Measurements from ENCODE around the gene THBD.

THBD gene

GRCh38 chr20:23069108-23069507, 19.6 kb upstream of the THBD start:
- H2AFZ ChIP-seq: no peak overlapping the region
- no peak overlapping the region for H3K4me3 ChIP-seq (ENCODE audit: low read depth, low read length)
- H3K27me3 ChIP-seq (ENCODE audit: control insufficient read depth, insufficient read depth, low read length): no peaks in the 10 kb centered on the region
- H3K4me2 ChIP-seq (ENCODE audit: low read length): no peak overlapping the region
- H3K79me2 ChIP-seq: no peaks in the 10 kb centered on the region
- no peak overlapping the region for H3K27ac ChIP-seq
- TF ChIP-seq CTCF (IDR thresholded peaks at IDR 0.05): no peak
- H3K9ac ChIP-seq: no peak overlapping the region
- no peaks in the 10 kb centered on the region for H3K9me3 ChIP-seq (ENCODE audit: control insufficient read depth, low read length)
- H3K36me3 ChIP-seq (ENCODE audit: control insufficient read depth, insufficient read depth, low read length): no peaks in the 10 kb centered on the region
- no peaks in the 10 kb centered on the region for H3K4me1 ChIP-seq

- Histone ChIP-seq H3K9me3 (ENCODE audit: control insufficient read depth, low read length) (no peaks in the 10 kb centered on the region), H3K4me3 (ENCODE audit: low read depth, low read length) (no peak overlapping the region), H3K79me2 (no peaks in the 10 kb centered on the region), H3K27me3 (ENCODE audit: control insufficient read depth, insufficient read depth, low read length) (no peaks in the 10 kb centered on the region), H3K36me3 (ENCODE audit: control insufficient read depth, insufficient read depth, low read length) (no peaks in the 10 kb centered on the region), H3K4me2 (ENCODE audit: low read length) (no peak overlapping the region), H3K27ac (no peak overlapping the region), H3K9ac (no peak overlapping the region), H2AFZ (no peak overlapping the region), H3K4me1 (no peaks in the 10 kb centered on the region)
- no peak for TF ChIP-seq CTCF (IDR thresholded peaks at IDR 0.05)
Measured at GRCh38 chr20:23068283-23068682, 18.8 kb upstream of the THBD start.

GRCh38 chr20:23066772-23067171, 17.3 kb upstream of the THBD start:
- no peak overlapping the region for H3K9ac ChIP-seq
- H3K4me1 ChIP-seq: no peaks in the 10 kb centered on the region
- H2AFZ ChIP-seq: no peak overlapping the region

GRCh38 chr20:23065266-23066201, 16.1 kb upstream of the THBD start:
- H3K4me3 ChIP-seq (ENCODE audit: low read depth, low read length): no peak overlapping the region
- no peaks in the 10 kb centered on the region for H3K4me1 ChIP-seq
- no peaks in the 10 kb centered on the region for H3K79me2 ChIP-seq
- no peaks in the 10 kb centered on the region for H3K36me3 ChIP-seq (ENCODE audit: control insufficient read depth, insufficient read depth, low read length)
- H3K27me3 ChIP-seq (ENCODE audit: control insufficient read depth, insufficient read depth, low read length): no peaks in the 10 kb centered on the region
- H2AFZ ChIP-seq: no peak overlapping the region
- TF ChIP-seq CTCF (IDR thresholded peaks at IDR 0.05): no peak
- no peak overlapping the region for H3K9ac ChIP-seq
- H3K4me2 ChIP-seq (ENCODE audit: low read length): no peak overlapping the region
- no peak overlapping the region for H3K27ac ChIP-seq
- H3K9me3 ChIP-seq (ENCODE audit: control insufficient read depth, low read length): no peaks in the 10 kb centered on the region

More at GRCh38 chr20:23066772-23067171, 17.3 kb upstream of the THBD start:
- H3K4me2 ChIP-seq (ENCODE audit: low read length): no peak overlapping the region
- H3K9me3 ChIP-seq (ENCODE audit: control insufficient read depth, low read length): no peaks in the 10 kb centered on the region
- no peak overlapping the region for H3K4me3 ChIP-seq (ENCODE audit: low read depth, low read length)
- H3K79me2 ChIP-seq: no peaks in the 10 kb centered on the region
- no peak overlapping the region for H3K27ac ChIP-seq
- H3K36me3 ChIP-seq (ENCODE audit: control insufficient read depth, insufficient read depth, low read length): no peaks in the 10 kb centered on the region
- H3K27me3 ChIP-seq (ENCODE audit: control insufficient read depth, insufficient read depth, low read length): no peaks in the 10 kb centered on the region
- TF ChIP-seq CTCF (IDR thresholded peaks at IDR 0.05): no peak

GRCh38 chr20:23063581-23063980, 14.1 kb upstream of the THBD start:
- Histone ChIP-seq H3K4me1 (no peaks in the 10 kb centered on the region), H3K9ac (no peak overlapping the region), H3K36me3 (ENCODE audit: control insufficient read depth, insufficient read depth, low read length) (no peaks in the 10 kb centered on the region), H3K9me3 (ENCODE audit: control insufficient read depth, low read length) (no peaks in the 10 kb centered on the region), H3K27ac (no peak overlapping the region), H2AFZ (no peak overlapping the region), H3K79me2 (no peaks in the 10 kb centered on the region), H3K27me3 (ENCODE audit: control insufficient read depth, insufficient read depth, low read length) (no peaks in the 10 kb centered on the region), H3K4me2 (ENCODE audit: low read length) (no peak overlapping the region), H3K4me3 (ENCODE audit: low read depth, low read length) (no peak overlapping the region)
- TF ChIP-seq CTCF (IDR thresholded peaks at IDR 0.05): no peak

Data from parathyroid adenoma (tissue), 2 donors.